SKM-1 (cell line): Measurements from ENCODE around the gene THRB.

Experiments used
- DNase-seq: peaks from one replicate; lab custom pipeline; 2025; ENCODE audit not compliant: unreplicated experiment; lab: John Stamatoyannopoulos, UW

THRB gene

GRCh38 chr3:24513463-24513862 is 18.8 kb upstream of the THRB start:
- no peak for DNase-seq

GRCh38 chr3:24512564-24513197 is 18.0 kb upstream of the THRB start:
- DNase-seq, result no peak

GRCh38 chr3:24510030-24510648 is 15.5 kb upstream of the THRB start:
- DNase-seq, result no peak

- DNase-seq, result no peak
Observed at GRCh38 chr3:24508423-24508839, 13.8 kb upstream of the THRB start.

- no peak for DNase-seq
Observed at GRCh38 chr3:24507776-24508422, 13.2 kb upstream of the THRB start.

- DNase-seq, result no peak
Observed at GRCh38 chr3:24506966-24507775, 12.5 kb upstream of the THRB start.

- DNase-seq, result no peak
Observed at GRCh38 chr3:24505691-24506550, 11.3 kb upstream of the THRB start.

GRCh38 chr3:24504772-24505171 is 10.1 kb upstream of the THRB start:
- DNase-seq, result no peak

GRCh38 chr3:24503616-24504113 is 9.0 kb upstream of the THRB start:
- DNase-seq, result no peak

- no peak for DNase-seq
Observed at GRCh38 chr3:24502690-24503089, 8.0 kb upstream of the THRB start.

- no peak for DNase-seq
Observed at GRCh38 chr3:24500806-24501205, 6.2 kb upstream of the THRB start.

GRCh38 chr3:24499991-24500390 is 5.3 kb upstream of the THRB start:
- DNase-seq, result no peak

GRCh38 chr3:24498796-24499195 is 4.1 kb upstream of the THRB start:
- DNase-seq, result no peak

- no peak for DNase-seq
Observed at GRCh38 chr3:24498391-24498790, 3.7 kb upstream of the THRB start.

- no peak for DNase-seq
Observed at GRCh38 chr3:24497942-24498341, 3.3 kb upstream of the THRB start.

GRCh38 chr3:24496529-24497482 is 2.2 kb upstream of the THRB start:
- no peak for DNase-seq

- DNase-seq, result no peak
Observed at GRCh38 chr3:24495326-24495994, 810 bp upstream of the THRB start.

- no peak for DNase-seq
Observed at GRCh38 chr3:24493746-24494617, 668 bp downstream of the THRB start.
